Tibial artery (tissue), 4 donors: ENCODE data around the gene CLSTN1.
A peak's percentile ranks its signal among the peaks of the same experiment; 100 is the strongest.

Experiments
- DNase-seq, 2 donors: peaks; one replicate each; pipeline ENCODE4 v3.0.0-alpha.2; 2019
- H3K27ac ChIP-seq, 2 donors: fragments of 200-600 bp; sonication (generic) in 1 of 2; 1 replicate in 1 of 2; 2 replicates in 1 of 2; pipeline ENCODE4 v1.5.1; 2018 to 2019; ENCODE audit warnings: mild to moderate bottlenecking in 1 of 2
- H3K27me3 ChIP-seq, 2 donors: fragments of 200-600 bp; sonication (generic) in 1 of 2; one replicate each; pipeline versions ENCODE4 v1.5.1 to v1.6.0; 2016 to 2019
- H3K36me3 ChIP-seq, 3 donors: fragments of 200-600 bp; sonication (generic) in 2 of 3; one replicate each; pipeline ENCODE4 v1.5.1; 2016 to 2019; ENCODE audit warnings: mild to moderate bottlenecking in 2 of 3
- H3K4me1 ChIP-seq, 4 donors: fragments of 200-600 bp; sonication (generic) in 2 of 4; 1 replicate in 3 of 4; 2 replicates in 1 of 4; pipeline ENCODE4 v1.5.1; 2016 to 2019
- H3K4me3 ChIP-seq, 2 donors: fragments of 200-600 bp; sonication (generic) in 1 of 2; 1 replicate in 1 of 2; 2 replicates in 1 of 2; pipeline ENCODE4 v1.5.1; 2018 to 2019; ENCODE audit warnings: mild to moderate bottlenecking in 2 of 2
- H3K9me3 ChIP-seq, 3 donors: fragments of 200-600 bp; sonication (generic) in 1 of 3; one replicate each; pipeline ENCODE4 v1.5.1; 2016 to 2019
- CTCF ChIP-seq, 2 experiments: fragments of 200-600 bp in 1 of 2; fragments of 450-650 bp in 1 of 2; IDR thresholded peaks; one replicate each; pipeline ENCODE4 v1.5.1; 2017 to 2019; ENCODE audit warnings: antibody characterized with exemption in 2 of 2, mild to moderate bottlenecking in 1 of 2, moderate library complexity in 1 of 2
- intact Hi-C: fragments of 100-400 bp; cut with DNase I; formaldehyde crosslinking; loops from one replicate; pipeline ENCODE4 v1.15.0; 2023; ENCODE audit warnings: low total_unique reads

CLSTN1 gene

GRCh38 chr1:9726905-9727595, 96.7 kb downstream of the CLSTN1 start:
- intact Hi-C loops: loop anchor here (10.0 kb wide), 1 partner anchor 138 kb away; no protein-coding TSS in a partner anchor
- H3K36me3 ChIP-seq: peaks cover 62 to 100% (median 81%) of the 10 kb centered on the region in 3 donors

GRCh38 chr1:9726406-9726805, 97.4 kb downstream of the CLSTN1 start:
- intact Hi-C loops: loop anchor here (10.0 kb wide), 1 partner anchor 138 kb away; no protein-coding TSS in a partner anchor
- peaks cover 57 to 100% (median 81%) of the 10 kb centered on the region in 3 donors for H3K36me3 ChIP-seq

More at GRCh38 chr1:9726905-9727595, 96.7 kb downstream of the CLSTN1 start:
- no peak for DNase-seq
- Histone ChIP-seq H3K27ac (no peak overlapping the region), H3K4me1 (no peaks in the 10 kb centered on the region), H3K4me3 (no peak overlapping the region), H3K9me3 (peaks cover 0 to 8% (median 7%) of the 10 kb centered on the region in 3 donors), H3K27me3 (no peaks in the 10 kb centered on the region)
- no peak for TF ChIP-seq CTCF (IDR thresholded peaks at IDR 0.05)

GRCh38 chr1:9724706-9725476, 98.9 kb downstream of the CLSTN1 start:
- TF ChIP-seq CTCF (IDR thresholded peaks at IDR 0.05): peak; percentile 57 to 61
- DNase-seq: peak in 1 of 2 donors; percentile 46
- Histone ChIP-seq H3K4me1 (no peaks in the 10 kb centered on the region), H3K4me3 (no peak overlapping the region), H3K36me3 (peaks cover 47 to 100% (median 81%) of the 10 kb centered on the region in 3 donors), H3K27ac (no peak overlapping the region), H3K9me3 (peaks cover 0 to 8% (median 7%) of the 10 kb centered on the region in 3 donors), H3K27me3 (no peaks in the 10 kb centered on the region)
- intact Hi-C loops: loop anchor here (10.0 kb wide), 1 partner anchor 140 kb away; no protein-coding TSS in a partner anchor

More at GRCh38 chr1:9726406-9726805, 97.4 kb downstream of the CLSTN1 start:
- peaks cover 0 to 8% (median 7%) of the 10 kb centered on the region in 3 donors for H3K9me3 ChIP-seq
- no peak for TF ChIP-seq CTCF (IDR thresholded peaks at IDR 0.05)
- no peak overlapping the region for H3K27ac ChIP-seq
- H3K4me3 ChIP-seq: no peak overlapping the region
- no peak for DNase-seq
- no peaks in the 10 kb centered on the region for H3K4me1 ChIP-seq
- no peaks in the 10 kb centered on the region for H3K27me3 ChIP-seq

- intact Hi-C loops: loop anchor here (10.0 kb wide), 1 partner anchor 141 kb away; no protein-coding TSS in a partner anchor
- no peaks in the 10 kb centered on the region for H3K27me3 ChIP-seq
- peaks cover 0 to 8% (median 7%) of the 10 kb centered on the region in 3 donors for H3K9me3 ChIP-seq
- TF ChIP-seq CTCF (IDR thresholded peaks at IDR 0.05): no peak
- no peak overlapping the region for H3K4me3 ChIP-seq
- peaks cover 0 to 6% (median 2%) of the 10 kb centered on the region in 4 donors for H3K4me1 ChIP-seq
- H3K36me3 ChIP-seq: peaks cover 40 to 100% (median 76%) of the 10 kb centered on the region in 3 donors
- H3K27ac ChIP-seq: no peak overlapping the region
- DNase-seq: no peak
Observed at GRCh38 chr1:9723926-9724325, 99.8 kb downstream of the CLSTN1 start.

DNA sequence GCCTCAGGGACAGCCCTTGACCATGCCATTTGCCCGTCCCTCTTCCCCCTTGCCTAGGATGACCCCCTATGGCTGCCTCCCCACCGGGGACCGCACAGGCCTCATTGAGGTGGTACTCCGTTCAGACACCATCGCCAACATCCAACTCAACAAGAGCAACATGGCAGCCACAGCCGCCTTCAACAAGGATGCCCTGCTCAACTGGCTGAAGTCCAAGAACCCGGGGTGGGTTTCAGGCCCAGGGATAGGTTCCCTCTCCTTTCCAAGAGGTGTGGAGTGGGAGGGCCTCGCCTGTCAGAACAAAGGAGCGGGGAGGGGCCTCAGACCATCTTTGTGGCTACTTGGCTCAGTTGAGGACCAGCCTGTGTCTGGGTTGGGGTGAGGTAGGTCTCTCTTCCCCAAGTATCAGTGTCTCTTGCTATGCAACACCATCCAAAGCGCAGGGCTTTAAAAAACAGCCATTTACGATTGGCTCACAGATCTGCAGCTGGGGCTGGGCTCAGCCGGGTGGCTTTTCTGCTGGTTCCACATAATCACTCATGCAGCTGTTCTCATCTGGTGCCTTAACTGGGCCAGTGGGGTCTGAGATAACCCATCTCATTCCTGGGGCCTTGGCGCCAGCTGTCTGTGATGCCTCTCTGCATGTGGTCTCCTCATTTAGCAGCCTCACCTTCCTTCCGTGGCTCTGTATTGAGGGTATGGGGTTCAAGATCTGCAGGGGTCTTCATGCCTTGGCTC, 100.5 kb downstream of the CLSTN1 start:
- no peak for TF ChIP-seq CTCF (IDR thresholded peaks at IDR 0.05)
- Histone ChIP-seq H3K27me3 (no peaks in the 10 kb centered on the region), H3K27ac (no peak overlapping the region), H3K4me1 (peaks cover 0 to 8% (median 4%) of the 10 kb centered on the region in 4 donors), H3K4me3 (no peak overlapping the region), H3K36me3 (peaks cover 36 to 99% (median 78%) of the 10 kb centered on the region in 3 donors), H3K9me3 (peaks cover 0 to 8% (median 7%) of the 10 kb centered on the region in 3 donors)
- no peak for DNase-seq
- intact Hi-C loops: loop anchor here (10.0 kb wide), 1 partner anchor 142 kb away; no protein-coding TSS in a partner anchor
